ENCODE results near the gene NR1H3.

Gene NR1H3

GRCh38 chr11:47244448-47245350 lies 13.1 kb upstream of the NR1H3 start:
- no peak for DNase-seq (ENCODE audit: low read depth in 2 of 2)

- DNase-seq (ENCODE audit: low read depth in 2 of 2): no peak
Measured at GRCh38 chr11:47245611-47246357, 12.0 kb upstream of the NR1H3 start.

GRCh38 chr11:47247502-47247901 lies 10.3 kb upstream of the NR1H3 start:
- DNase-seq (ENCODE audit: low read depth in 2 of 2): no peak

GRCh38 chr11:47248304-47248663 lies 9.5 kb upstream of the NR1H3 start:
- DNase-seq (ENCODE audit: low read depth in 2 of 2): no peak

- peak; percentile 79 to 81 for DNase-seq (ENCODE audit: low read depth in 2 of 2)
Measured at GRCh38 chr11:47248664-47249377, 9.0 kb upstream of the NR1H3 start, which contains the start of gene ACP2. ACP2 (minus strand) TSS chr11:47248814; CDS start chr11:47248789, 25 bp downstream.

GRCh38 chr11:47249378-47249715 lies 8.4 kb upstream of the NR1H3 start:
- DNase-seq (ENCODE audit: low read depth in 2 of 2): no peak

- DNase-seq (ENCODE audit: low read depth in 2 of 2): no peak
Measured at GRCh38 chr11:47251751-47252150, 6.0 kb upstream of the NR1H3 start.

- DNase-seq (ENCODE audit: low read depth in 2 of 2): no peak
Measured at GRCh38 chr11:47253660-47254059, 4.1 kb upstream of the NR1H3 start.

GRCh38 chr11:47254386-47254785 lies 3.4 kb upstream of the NR1H3 start:
- DNase-seq (ENCODE audit: low read depth in 2 of 2): no peak

GRCh38 chr11:47256374-47256773 lies 1.4 kb upstream of the NR1H3 start:
- no peak for DNase-seq (ENCODE audit: low read depth in 2 of 2)

- DNase-seq (ENCODE audit: low read depth in 2 of 2): no peak
Measured at GRCh38 chr11:47257177-47257516, 649 bp upstream of the NR1H3 start.

GRCh38 chr11:47258317-47258902 lies 614 bp downstream of the NR1H3 start:
- no peak for DNase-seq (ENCODE audit: low read depth in 2 of 2)

- peak in 1 of 2 experiments; percentile 26 for DNase-seq (ENCODE audit: low read depth in 2 of 2)
Measured at GRCh38 chr11:47259232-47259977, 1.6 kb downstream of the NR1H3 start.

- no peak for DNase-seq (ENCODE audit: low read depth in 2 of 2)
Measured at GRCh38 chr11:47260366-47260765, 2.6 kb downstream of the NR1H3 start.

GRCh38 chr11:47261291-47261800 lies 3.5 kb downstream of the NR1H3 start:
- DNase-seq (ENCODE audit: low read depth in 2 of 2): no peak

GRCh38 chr11:47264119-47264518 lies 6.3 kb downstream of the NR1H3 start:
- DNase-seq (ENCODE audit: low read depth in 2 of 2): no peak

- DNase-seq (ENCODE audit: low read depth in 2 of 2): no peak
Measured at GRCh38 chr11:47264521-47264920, 6.7 kb downstream of the NR1H3 start.

- no peak for DNase-seq (ENCODE audit: low read depth in 2 of 2)
Measured at GRCh38 chr11:47267876-47268275, 10.1 kb downstream of the NR1H3 start.

- DNase-seq (ENCODE audit: low read depth in 2 of 2): no peak
Measured at GRCh38 chr11:47268448-47269001, 10.7 kb downstream of the NR1H3 start.

GRCh38 chr11:47269002-47269828 lies 11.4 kb downstream of the NR1H3 start:
- peak; percentile 73 to 76 for DNase-seq (ENCODE audit: low read depth in 2 of 2)

All from stimulated activated CD4-positive, alpha-beta T cell treated with anti-CD3 and anti-CD28 coated beads, Interleukin-12 subunit alpha, Interleukin-12 subunit beta, amount 100 ng/mL, for 24 hours (primary cell).